HepG2 (cell line): ENCODE results near the gene PRSS36. TPM values are rescaled to one million over a fixed set of nuclear protein-coding genes. Genes with fewer than 3 reads are reported as not detected.

Experiments used
- BRCA1 ChIP-seq: sonication (generic); formaldehyde crosslinking; IDR thresholded peaks from 2 replicates; pipeline ENCODE4 v1.4.0; 2020; ENCODE audit warnings: missing genetic modification reagents
- DMAP1 ChIP-seq: IDR thresholded peaks from 2 replicates; pipeline ENCODE4 v1.6.1; 2016
- FOXJ3 ChIP-seq: sonication (generic); formaldehyde crosslinking; IDR thresholded peaks from 2 replicates; pipeline ENCODE4 v1.4.0; 2020; ENCODE audit warnings: missing genetic modification reagents, mild to moderate bottlenecking, borderline replicate concordance
- FOXK2 ChIP-seq: fragments of 450-650 bp; IDR thresholded peaks from 2 replicates; pipeline ENCODE4 v1.6.1; 2016
- GTF3A ChIP-seq: sonication (generic); formaldehyde crosslinking; conservative IDR thresholded peaks from 2 replicates; pipeline ENCODE4 v1.4.0; 2020; ENCODE audit warnings: mild to moderate bottlenecking, missing genetic modification reagents
- HIVEP1 ChIP-seq: sonication (generic); formaldehyde crosslinking; IDR thresholded peaks from 2 replicates; pipeline ENCODE4 v1.4.0; 2020; ENCODE audit warnings: mild to moderate bottlenecking, missing genetic modification reagents
- JUNB ChIP-seq: sonication (generic); formaldehyde crosslinking; IDR thresholded peaks from 2 replicates; pipeline ENCODE4 v1.8.0; 2022; ENCODE audit warnings: missing genetic modification reagents, mild to moderate bottlenecking, borderline replicate concordance
- NFIB ChIP-seq: sonication (generic); formaldehyde crosslinking; IDR thresholded peaks from 2 replicates; pipeline ENCODE4 v1.9.0; 2021; ENCODE audit warnings: missing genetic modification reagents, mild to moderate bottlenecking, borderline replicate concordance
- PRDM15 ChIP-seq: sonication (generic); formaldehyde crosslinking; IDR thresholded peaks from 2 replicates; pipeline ENCODE4 v1.4.0; 2020; ENCODE audit warnings: missing genetic modification reagents
- TRIM24 ChIP-seq: sonication (generic); formaldehyde crosslinking; IDR thresholded peaks from 2 replicates; pipeline ENCODE4 v1.8.0; 2022; ENCODE audit warnings: mild to moderate bottlenecking, missing genetic modification reagents
- ZBTB46 ChIP-seq: sonication (generic); formaldehyde crosslinking; IDR thresholded peaks from 2 replicates; pipeline ENCODE4 v1.4.0; 2020; ENCODE audit warnings: mild to moderate bottlenecking, missing genetic modification reagents, borderline replicate concordance
- ZNF558 ChIP-seq: sonication (generic); formaldehyde crosslinking; IDR thresholded peaks from 2 replicates; pipeline ENCODE4 v1.9.0; 2022; ENCODE audit warnings: mild to moderate bottlenecking, missing genetic modification reagents, borderline replicate concordance
- ZNF577 ChIP-seq: sonication (generic); formaldehyde crosslinking; IDR thresholded peaks from 2 replicates; pipeline ENCODE4 v1.4.0; 2020; ENCODE audit warnings: mild to moderate bottlenecking, low read depth, missing genetic modification reagents, borderline replicate concordance
- polyA plus RNA-seq, 8 experiments: library from polyadenylated mRNA; depleted of rRNA in 3 of 8; stranded (reverse) in 7 of 8; unstranded in 1 of 8; fragments of >200 nt; fragmentation: Illumina TruSeq in 4 of 8; extraction: Trizol in 4 of 8; gene quantifications; 2 replicates each; pipeline versions ENCODE4 v1.2.1 to v1.2.3, GENCODE V29; 2011 to 2016; ENCODE audit warnings: low read depth in 4 of 8, missing spikeins in 1 of 8, mixed read lengths in 1 of 8; ENCODE audit not compliant: insufficient read depth in 1 of 8
- total RNA-seq, 5 experiments: library from RNA; depleted of rRNA; stranded (reverse); fragments of >200 nt; fragmentation: Illumina TruSeq; extraction: Trizol; gene quantifications; 2 replicates each; pipeline ENCODE4 v1.2.3, GENCODE V29; 2016; ENCODE audit warnings: low read depth in 1 of 5
- TF ChIP-seq, protein P1 (sequence below): sonication (generic); formaldehyde crosslinking; conservative IDR thresholded peaks from 2 replicates; pipeline ENCODE4 v1.4.0; 2020; ENCODE audit warnings: missing genetic modification reagents
- TF ChIP-seq, protein P2 (sequence below): sonication (generic); formaldehyde crosslinking; IDR thresholded peaks from 2 replicates; pipeline ENCODE4 v1.5.0; 2020; ENCODE audit warnings: missing genetic modification reagents
- TF ChIP-seq, protein P3 (sequence below): sonication (generic); formaldehyde crosslinking; IDR thresholded peaks from 2 replicates; pipeline ENCODE4 v1.5.0; 2020; ENCODE audit warnings: mild to moderate bottlenecking, missing genetic modification reagents

The PRSS36 gene
- total and polyA plus RNA-seq, 2 of the 13 experiments (the other 11 are each of a cell fraction or from before 2014, with no cell fraction given): 1.5 to 2.1 TPM

DNA sequence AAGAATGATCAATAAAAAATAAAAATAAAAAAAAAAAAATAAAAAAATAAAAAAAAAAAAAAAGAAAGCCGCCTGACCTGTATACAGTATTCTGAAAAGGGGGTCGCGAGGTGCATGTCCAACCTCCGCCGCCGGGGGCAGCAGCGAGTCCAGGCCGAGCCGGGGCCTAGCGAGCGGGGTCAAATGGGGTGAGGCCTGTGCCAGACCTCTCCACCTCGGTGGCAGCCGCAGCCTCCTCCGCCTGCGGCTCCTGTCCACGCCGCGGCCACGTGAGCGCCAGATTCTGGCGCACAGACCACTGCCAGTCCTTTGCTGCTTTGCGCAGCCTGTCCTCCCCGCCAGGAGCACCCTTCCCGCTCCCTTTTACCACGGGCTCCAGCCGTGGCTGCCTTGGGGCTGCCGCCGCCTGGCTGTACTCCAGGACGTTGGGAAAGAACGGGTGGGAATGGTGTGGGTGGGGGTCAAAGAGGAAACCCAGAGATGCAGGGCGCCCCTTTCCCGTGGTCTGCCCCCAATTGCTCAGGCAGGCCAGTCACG is 44.1 kb downstream of the PRSS36 start (continued):
- TF ChIP-seq FOXK2 (no peak), NFIB (CRISPR knock-in tag) (no peak), HIVEP1 (CRISPR knock-in tag) (peak; percentile 93), ZNF577 (CRISPR knock-in tag) (no peak), FOXJ3 (CRISPR knock-in tag) (peak; percentile 54), ZNF558 (CRISPR knock-in tag) (peak; percentile 98), DMAP1 (CRISPR knock-in tag) (peak; percentile 89), PRDM15 (CRISPR knock-in tag) (peak; percentile 66), BRCA1 (CRISPR knock-in tag) (peak; percentile 89; the same call in 1 of the 2 replicates), TRIM24 (no peak), GTF3A (CRISPR knock-in tag) (0 out of 2 replicates have a peak, but pooled peaks have one; percentile 36), JUNB (CRISPR knock-in tag) (no peak), ZBTB46 (no peak; the same call in 1 of the 2 replicates)
- TF ChIP-seq, protein P1, sequence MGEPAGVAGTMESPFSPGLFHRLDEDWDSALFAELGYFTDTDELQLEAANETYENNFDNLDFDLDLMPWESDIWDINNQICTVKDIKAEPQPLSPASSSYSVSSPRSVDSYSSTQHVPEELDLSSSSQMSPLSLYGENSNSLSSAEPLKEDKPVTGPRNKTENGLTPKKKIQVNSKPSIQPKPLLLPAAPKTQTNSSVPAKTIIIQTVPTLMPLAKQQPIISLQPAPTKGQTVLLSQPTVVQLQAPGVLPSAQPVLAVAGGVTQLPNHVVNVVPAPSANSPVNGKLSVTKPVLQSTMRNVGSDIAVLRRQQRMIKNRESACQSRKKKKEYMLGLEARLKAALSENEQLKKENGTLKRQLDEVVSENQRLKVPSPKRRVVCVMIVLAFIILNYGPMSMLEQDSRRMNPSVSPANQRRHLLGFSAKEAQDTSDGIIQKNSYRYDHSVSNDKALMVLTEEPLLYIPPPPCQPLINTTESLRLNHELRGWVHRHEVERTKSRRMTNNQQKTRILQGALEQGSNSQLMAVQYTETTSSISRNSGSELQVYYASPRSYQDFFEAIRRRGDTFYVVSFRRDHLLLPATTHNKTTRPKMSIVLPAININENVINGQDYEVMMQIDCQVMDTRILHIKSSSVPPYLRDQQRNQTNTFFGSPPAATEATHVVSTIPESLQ (CRISPR knock-in tag): no peak
- TF ChIP-seq, protein P2, sequence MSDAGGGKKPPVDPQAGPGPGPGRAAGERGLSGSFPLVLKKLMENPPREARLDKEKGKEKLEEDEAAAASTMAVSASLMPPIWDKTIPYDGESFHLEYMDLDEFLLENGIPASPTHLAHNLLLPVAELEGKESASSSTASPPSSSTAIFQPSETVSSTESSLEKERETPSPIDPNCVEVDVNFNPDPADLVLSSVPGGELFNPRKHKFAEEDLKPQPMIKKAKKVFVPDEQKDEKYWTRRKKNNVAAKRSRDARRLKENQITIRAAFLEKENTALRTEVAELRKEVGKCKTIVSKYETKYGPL (CRISPR knock-in tag): peak; percentile 73; the same call in 1 of the 2 replicates
- TF ChIP-seq, protein P3, sequence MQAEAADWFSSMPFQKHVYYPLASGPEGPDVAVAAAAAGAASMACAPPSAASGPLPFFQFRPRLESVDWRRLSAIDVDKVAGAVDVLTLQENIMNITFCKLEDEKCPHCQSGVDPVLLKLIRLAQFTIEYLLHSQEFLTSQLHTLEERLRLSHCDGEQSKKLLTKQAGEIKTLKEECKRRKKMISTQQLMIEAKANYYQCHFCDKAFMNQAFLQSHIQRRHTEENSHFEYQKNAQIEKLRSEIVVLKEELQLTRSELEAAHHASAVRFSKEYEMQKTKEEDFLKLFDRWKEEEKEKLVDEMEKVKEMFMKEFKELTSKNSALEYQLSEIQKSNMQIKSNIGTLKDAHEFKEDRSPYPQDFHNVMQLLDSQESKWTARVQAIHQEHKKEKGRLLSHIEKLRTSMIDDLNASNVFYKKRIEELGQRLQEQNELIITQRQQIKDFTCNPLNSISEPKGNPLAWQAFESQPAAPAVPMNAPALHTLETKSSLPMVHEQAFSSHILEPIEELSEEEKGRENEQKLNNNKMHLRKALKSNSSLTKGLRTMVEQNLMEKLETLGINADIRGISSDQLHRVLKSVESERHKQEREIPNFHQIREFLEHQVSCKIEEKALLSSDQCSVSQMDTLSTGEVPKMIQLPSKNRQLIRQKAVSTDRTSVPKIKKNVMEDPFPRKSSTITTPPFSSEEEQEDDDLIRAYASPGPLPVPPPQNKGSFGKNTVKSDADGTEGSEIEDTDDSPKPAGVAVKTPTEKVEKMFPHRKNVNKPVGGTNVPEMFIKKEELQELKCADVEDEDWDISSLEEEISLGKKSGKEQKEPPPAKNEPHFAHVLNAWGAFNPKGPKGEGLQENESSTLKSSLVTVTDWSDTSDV (CRISPR knock-in tag): peak; percentile 98
